T-helper 22 cell (primary cell): Measurements from ENCODE around the gene STK32C.

Source experiments
- DNase-seq: peaks from one replicate; pipeline ENCODE4 v3.0.0-alpha.2; 2020; ENCODE audit warnings: low read depth

The STK32C gene

DNA sequence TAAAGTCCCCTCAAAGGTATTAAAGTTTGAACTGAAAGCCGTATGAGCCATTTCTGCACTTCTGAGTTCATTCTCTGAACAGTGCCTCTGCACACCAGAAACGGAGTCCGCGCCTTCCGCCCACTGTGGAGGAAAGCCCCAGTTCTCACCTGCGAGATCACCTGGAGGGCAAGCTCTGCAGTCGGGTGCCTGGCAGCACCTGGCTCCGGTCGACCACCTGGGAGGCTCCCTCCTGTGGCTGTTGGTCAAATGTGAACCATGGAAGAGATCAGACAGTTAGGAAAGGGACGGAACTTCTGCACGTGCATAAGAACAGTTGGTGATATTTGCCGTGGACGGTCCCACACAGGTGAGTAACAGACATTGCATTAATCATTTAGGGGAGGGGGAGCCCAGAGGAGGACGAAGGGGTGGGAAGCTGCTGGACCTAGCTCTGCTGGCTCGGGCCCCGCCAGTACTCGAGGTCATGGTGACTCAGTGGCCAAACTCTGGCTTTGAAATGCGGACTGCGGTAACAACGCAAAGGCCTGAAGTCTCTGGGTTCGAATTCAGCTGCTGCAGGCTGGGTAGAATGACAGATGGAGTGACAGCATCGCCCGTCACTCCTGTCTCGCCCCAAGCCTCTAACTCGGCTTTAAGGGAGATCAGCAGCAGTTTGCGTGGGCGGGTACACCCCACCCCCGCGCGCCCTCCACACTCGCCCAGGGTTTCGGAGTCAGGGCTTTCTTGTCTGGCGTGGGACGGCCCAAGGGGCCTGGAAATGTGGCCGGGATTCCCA is 122.7 kb downstream of the STK32C start:
- DNase-seq: no peak

DNA sequence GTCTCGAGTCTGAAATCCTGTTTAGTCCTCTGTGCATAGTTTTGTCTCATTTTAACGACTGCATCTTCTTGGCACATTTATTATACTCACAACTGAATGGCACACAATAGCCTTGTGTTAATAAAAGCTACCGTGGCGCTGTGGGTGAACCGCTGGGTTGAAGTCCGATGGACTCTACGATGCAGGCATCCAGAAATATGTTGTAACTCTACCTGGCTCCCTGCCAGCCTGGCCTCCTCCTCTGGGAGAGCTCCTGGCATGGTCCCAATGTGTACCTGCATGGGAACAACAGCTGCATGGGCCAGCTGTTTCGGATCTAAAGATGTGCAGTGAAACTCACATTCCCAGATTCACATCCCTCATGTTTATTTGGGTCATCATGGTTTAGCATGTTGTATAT is 124.7 kb downstream of the STK32C start:
- no peak for DNase-seq

DNA sequence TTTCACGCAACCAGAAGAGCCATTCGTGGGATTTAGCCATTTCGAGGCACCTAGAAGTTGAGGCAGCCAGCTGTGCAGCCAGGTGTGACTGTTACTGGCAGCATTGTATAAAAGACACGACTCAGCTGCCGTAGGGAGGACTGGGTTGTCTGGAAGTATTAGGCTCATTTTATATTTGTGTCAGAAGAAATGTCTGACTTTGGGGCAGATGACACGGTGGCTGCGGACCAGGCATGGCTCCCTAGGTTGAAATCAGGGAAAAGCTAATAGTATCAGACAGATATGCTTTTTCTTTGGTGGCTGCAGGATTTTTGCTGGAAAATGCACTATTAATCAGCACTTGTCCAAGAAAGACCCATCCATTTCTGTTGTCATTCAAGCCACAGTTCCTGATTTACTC is 125.2 kb downstream of the STK32C start:
- no peak for DNase-seq

DNA sequence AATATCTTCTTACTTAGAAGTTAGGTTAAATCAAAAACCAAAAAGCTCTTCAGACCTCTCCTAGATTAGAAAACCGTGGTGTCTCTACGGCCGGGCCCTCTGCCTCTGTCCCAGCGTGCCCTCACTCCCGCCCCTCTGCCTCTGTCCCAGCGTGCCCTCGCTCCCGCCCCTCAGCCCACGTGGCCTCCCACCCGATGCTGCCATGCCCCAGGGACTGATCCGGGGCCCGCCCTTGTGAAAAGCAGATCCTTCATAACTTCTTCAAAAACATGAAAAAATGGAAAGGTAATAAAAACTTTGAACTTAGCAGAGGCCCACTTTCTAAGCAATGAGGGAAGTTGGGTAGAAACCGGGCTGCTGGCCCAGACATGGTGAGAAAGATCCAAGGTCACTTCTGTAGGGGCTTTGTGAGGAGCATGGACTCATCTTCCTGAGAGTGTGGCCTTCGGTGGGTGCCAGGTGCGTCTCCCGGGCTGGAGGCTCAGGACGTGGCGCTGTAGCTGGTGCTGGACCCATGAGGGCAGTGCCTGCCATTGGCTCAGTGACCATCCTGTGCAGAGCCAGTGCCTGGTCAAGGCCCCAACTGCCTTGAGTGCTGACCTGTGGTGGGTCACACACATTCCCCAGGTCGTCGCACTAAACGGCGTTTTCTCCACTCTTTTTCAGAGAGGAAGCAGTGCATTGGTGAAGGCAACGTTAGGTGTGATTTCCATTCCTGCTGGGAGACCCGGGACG is 125.9 kb downstream of the STK32C start:
- DNase-seq: no peak

DNA sequence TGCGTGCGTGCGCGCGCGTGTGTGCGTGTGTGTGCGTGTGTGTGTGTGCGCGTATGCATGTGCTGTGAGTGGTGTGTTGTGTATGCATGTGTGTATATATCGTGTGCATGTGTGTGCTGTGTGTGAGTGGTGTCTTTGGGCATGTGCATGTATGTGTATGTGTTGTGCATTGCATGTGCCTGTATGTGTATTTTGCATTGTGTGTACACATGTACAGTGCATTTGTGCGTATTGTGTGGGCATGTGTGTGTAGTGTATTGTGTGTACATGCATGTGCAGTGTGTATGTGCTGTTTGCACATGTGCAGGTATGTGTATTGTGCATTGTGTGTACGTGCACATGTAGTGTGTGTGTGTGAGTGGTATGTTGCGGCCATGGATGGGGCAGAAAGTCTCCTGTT is 127.0 kb downstream of the STK32C start:
- no peak for DNase-seq

DNA sequence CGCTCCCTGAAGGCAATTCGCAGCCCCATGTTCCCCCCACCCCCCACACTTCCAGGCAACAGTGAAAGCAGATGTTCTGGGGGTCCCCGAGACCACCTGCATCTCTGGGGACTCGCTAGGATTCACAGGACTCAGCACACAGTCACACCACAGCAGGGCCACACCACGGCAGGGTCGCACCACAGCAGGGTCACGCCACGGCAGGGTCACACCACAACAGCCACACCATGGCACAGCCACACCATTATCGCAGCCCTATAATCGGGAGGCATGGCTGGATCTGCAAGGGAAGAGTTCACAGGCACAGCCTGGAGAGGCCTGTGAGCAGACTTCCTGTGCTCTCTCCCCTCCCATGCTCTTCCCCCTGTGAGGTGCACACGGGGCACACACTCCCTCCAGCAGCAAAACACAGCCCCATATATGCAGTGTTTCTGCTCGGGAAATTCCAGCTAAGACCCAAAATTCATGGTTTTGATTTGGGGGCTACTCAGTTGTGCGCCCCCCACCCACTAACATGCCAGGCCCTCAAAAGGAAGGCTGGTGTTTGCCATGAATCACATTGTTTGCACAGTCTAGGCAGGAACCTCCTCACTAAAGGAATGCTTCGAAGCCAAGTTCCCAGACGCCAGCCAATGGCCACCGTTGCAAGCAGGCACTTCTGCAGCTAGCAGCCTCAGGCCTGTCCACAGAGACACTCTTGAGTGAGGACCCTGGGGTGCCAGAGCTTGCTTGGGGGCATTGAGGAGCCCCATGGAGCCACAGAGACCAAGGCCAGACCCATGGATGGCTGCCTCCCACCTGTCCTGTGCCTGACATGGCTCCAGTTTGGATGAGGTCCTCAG is 128.0 kb downstream of the STK32C start:
- DNase-seq: no peak

DNA sequence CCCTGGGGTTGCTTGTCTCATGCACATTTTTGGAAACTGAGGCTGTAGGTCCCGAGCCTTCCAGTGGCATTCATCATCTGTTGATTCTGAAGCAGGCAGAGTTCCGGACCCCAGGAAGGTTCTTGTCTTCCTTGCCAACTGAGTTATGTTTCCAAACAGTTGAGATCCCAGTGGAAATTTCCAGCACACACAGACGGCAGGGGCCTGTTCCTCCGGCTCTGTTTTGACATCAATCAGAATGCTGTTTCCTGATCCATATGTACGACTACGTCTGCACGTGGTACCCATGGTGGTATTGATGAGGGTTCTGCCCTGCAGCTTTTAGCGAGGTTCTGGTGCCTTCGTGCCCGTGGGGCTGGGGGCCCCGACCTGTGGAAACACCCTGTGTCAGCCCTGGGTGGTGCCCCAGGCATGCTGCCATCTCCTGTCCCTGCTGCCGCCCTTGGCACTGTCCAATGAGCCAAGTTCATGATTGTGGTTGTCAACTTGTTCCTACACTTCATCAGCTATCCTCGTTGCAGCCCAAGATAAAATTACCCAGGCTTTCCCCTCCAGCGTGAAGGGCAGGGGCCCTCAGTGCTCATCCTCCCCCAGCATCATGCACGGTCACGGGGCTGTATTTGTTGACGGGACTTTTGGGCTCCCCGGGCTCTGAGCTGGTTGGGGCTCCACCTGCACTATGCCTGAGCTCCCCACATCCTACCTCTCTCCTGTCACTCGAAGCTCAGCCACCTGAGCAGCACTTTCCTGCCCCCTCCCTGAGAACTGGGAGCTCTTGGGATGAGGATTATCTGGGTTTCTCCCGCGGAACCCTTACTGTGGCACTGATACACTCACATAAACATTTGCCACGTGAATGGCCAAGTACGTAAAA is 128.8 kb downstream of the STK32C start:
- no peak for DNase-seq

DNA sequence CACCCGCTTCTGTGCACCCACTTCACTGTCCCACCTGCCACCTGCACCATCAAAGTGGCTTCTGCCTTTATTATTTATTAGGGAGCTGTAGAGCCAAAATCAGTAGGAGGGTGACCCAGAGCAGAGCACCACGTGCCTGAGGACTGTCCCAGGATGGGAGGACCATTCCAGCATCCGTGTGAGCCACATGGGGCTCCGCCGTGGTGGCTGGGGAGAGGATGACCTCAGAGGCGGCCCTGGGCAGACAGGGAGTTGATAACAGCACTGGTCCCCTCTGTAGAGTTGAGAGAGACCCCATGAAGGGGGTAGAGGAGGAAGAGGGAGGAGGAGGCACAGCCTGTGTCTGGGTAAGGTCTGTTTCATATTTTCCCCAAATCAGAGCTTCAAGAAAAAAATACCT is 129.7 kb downstream of the STK32C start:
- no peak for DNase-seq

DNA sequence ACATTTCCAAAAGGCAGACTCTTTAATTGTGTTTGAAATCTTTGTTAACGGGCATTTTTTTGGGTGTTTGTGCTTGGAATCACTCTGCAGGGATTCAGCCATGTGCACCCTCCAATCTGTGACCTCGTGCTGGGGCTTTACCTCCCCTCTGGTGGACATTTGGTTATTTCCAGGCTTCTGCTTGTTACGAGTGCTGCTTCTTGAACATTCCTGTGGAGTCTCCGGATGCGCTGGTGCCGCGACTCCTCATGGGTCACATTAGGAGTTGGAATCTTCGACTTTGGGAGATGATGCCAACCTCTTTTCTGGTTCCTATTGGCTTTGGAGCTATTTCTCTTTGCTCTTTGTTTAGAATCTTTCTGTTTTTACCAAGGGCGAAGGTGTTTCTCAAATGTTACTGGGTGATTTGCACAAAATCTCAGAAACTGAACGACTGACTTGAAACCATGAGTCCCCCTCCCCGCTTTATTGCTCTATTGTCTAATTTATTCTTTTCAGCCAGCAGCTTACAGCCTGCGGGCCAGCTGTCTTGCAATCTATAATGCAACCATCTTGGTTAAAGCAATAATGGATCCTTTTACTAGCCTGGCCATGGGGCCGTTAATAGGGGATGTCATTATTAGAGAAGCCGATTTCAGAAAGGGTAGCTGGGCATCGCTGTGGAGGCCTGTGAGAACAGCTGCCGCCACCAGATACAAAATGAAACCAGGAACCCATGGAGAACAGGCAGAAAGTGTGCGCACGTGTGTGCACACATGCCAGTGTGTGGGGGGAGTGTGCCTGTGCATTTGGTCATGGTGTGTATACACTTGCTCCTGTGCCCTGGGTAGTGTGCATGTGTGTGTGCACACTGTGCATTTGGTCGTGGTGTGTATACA is 130.9 kb downstream of the STK32C start:
- no peak for DNase-seq

DNA sequence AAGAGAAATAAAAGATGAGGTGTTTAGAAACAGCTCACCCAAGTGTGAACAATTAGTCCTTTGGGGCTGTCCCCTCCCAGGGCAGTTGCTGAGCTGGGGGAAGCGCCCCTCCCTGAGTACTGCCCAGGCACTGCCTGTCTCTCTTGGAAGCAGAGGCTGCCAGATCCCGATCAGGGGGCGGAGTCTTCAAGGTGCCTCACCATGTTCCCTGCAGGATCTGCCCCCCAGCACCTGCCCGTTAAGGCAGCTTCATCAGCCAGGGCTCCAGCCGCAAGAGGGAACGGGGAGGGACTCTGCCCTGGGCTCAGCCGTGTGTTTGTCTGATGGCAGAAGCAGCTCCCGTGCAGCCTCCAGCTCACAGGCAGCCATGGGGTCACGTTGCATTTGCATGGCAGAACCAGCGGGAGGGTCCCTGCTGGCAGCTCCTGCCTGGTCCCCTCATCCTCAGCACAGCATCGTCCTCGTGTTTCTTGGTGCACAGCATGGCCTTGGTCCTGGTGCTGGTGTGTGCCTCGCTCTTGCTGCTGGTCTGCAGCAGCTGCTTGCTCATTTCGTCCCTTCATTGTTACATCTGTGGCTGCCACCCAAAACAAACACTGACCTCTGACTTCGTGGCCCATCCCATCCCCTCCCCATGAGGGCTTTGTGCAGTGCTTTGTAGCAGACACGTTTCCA is 131.7 kb downstream of the STK32C start:
- no peak for DNase-seq

DNA sequence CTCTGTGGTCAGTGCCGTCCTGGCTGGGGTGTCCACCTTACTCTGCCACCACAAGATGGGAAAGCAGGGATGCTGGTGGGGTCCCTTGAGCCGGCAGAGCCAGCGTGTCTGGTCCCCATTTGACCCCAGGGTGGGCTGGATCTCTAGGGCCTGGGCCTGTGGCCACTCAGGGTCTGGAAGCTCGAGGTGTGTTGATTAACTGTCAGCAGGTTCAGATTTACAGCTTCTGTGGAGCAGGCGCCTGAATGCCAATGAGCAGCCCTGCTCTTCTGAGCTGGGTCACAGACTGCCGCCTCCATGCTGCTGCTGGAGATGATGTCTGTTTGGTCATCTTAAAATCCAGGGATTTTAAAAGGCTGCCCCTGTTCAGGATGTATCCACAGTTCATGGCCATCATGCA is 132.3 kb downstream of the STK32C start:
- DNase-seq: no peak

DNA sequence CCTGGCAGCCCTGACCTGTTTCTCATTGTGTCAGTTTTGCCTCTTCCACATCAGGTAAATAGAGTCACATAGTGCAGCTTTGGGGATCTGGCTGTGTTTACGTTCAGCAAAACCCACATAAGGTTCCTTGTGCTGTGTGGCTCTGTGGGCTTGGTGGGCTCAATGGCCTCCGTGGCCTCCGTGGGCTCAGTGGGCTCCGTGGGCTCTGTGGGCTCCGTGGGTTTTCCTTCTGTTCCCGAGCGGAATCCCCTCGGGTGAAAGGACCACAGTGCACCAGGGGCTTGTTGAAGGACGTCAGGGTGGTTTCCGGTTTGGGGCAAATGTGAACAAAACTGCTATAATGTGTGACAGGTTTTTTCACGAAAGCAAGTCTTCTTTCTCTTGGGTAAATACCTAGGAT is 133.5 kb downstream of the STK32C start:
- no peak for DNase-seq

DNA sequence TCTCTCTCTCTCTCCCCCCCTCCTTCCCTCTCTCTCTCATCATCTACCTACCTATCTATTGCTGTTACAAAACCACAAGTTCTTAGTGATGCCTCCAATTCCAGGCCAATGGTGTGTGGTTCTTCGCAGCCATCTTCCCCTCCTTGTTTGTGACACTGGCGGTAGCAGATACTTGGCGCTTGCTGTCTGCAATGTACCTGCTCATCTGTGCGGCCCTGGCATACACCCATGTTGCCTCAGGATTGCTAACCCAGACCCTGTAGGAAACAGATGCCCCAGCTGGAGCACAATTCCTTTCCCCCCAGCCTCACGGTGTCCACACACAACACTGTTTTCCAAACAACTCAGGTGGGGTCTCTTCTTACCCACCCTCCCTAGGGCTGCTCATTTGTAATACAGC is 134.6 kb downstream of the STK32C start:
- no peak for DNase-seq

DNA sequence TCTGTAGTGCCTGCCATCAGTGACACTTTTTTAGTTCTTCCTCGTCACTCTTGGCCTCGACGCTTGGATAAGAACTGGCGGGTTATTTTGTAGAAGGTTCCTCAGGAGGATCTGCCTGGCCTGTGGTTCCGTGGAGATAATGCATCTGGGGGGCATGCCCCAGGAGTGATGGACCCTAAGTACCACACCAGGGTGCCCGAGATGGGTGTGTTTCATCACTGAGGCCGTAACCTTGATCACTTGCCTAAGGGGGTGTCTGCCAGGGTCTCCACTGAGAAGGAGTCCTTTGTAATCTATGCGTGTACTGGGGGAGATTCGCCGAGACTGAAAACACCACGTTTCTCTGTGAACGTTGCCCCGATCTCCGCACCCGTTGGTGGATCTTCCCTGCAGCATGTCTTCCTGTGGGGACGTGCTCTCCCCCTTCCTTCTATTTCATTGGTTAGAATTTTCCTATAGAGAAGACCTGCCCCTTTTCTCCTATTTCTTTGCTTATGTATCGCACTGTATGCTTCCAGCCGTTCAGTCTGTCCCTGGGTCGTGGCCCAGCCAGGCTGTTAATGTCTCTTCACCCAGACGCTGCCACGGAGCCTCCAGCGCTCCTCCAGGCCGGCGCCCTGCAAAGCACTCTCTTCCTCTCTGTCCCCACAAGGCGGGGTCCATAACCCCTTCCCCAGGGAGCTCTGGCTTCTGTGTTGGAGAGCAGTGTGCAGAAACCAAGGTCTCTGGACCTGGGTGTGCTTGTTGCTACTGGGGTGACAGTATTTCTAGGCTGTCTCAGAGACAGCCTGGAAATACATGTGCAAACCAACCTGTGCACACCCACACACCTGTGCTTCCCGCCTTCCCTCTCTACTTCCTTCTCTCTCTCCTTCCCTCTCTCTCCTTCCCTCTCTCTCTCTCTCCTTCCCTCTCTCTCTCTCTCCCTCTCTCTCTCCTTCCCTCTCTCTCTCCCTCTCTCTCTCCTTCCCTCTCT is 135.4 kb downstream of the STK32C start:
- no peak for DNase-seq

DNA sequence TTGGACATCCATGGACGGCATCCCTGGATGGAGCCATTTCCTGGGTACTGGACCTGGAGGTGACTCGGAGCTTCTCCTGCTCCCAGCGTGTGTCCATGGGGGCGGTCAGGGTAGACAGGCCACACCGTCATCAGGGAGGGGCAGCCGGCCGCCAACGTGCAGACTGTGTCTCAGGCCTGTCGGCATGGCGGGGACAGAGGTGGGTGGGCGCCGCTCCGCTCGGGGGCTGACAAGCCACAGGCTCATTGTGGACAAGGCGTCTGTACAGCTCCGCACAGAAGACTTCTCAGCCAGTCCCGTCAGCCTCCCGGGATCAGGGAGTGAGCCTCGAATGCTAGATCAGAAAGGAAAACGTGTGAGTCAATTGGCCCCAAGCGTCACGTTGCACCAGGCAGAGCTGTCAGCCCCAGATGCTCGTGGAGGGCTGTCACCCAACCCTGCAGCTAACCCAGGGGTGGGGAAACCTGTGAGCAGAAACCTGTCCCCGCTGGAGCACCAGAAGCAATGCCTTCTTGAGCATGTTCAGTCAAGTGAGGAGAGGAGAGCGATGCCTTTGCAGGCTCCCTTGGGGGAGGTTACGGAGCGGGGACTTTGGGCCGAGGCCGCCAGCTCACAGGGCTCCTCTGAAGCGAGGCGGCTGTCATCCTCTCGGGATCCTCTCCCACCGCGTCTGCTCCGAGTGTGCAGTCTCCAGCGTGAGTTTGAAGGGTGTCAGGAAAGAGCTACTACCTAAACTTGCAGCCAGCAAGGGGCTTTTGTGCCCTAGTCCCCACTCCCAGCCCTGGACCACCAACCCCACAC is 137.0 kb downstream of the STK32C start:
- DNase-seq: no peak

DNA sequence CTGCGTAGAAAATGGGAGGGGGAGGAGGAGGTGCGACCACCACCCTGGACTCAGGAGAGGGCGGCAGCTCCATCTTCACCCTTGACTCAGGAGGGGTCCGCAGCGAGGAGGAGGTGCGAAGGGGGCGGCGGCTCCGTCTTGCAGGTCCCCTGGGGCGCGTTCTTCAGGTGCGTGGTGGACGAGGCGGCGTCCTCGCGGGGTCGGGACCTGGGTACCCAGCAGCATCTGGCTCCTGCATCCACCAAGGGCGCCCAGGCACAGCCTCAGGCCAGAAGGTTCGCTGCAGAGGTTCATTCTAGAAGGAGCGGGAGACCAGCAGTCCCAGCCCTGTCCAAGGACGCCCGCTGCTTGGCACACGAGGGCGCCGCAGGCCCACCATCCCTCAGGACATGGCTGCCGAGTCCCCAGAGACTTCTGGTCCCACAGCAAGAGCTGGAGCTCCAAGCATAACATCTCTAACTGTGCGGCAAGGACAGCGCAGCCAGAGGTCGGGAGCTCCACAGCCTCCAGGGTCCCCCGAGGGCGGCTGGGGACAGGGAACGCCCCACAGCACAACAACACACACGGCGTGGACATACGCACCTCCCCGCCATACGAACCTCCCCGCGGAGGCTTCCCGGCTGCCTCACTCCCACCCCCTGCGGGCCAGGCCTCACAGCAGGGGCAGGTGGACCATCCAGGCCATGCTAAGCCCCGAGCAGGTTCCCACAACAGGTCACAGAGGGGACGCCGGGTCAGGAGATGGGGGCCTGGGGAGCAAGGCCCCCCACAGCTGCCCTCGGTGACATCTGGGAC is 137.8 kb downstream of the STK32C start:
- no peak for DNase-seq

DNA sequence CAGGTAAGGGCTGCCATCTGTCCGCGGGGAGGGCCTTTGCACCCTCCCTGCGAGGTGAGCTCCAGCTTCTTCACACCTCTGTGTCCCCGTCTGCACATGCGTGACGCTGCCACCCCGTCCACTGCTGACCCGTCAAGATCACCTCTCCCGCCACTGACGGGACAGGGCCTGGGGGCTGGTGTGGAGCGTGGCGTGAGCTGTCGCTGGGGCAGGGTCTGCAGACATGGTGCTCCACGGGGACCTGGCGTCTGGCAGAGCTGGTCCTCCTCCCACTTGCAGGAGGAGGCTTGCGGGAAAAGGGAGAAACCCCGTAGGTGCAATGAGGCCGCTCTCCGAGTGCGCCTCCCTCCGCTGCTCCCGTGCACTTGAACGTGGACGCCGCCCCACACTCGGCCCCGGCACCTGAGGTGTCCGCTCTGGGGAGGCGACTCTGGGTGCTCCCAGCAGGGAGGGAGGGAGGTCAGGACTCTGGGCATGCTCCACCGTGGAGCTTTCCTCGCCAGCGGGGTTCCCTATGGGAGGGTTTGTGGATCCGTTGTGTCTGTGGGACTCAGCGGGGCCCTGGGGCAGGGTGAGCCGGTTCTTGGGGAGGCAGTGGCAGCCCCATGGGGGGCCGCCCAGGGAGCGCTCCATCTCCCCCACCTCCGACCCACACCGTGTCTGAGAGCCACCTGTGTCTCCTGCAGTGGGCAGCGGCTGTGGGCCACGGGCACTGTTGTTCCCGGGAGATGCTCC is 138.6 kb downstream of the STK32C start:
- no peak for DNase-seq
